ENCODE measurements around the gene C8B. TPM values are rescaled to one million over a fixed set of nuclear protein-coding genes. Genes with fewer than 3 reads are reported as not detected.

The C8B gene
- total RNA-seq, 1 donor from 2014 or later: not detected

- H3K9me3 ChIP-seq: no peaks in the 10 kb centered on the region
- H3K27me3 ChIP-seq: no peaks in the 10 kb centered on the region
- H3K4me3 ChIP-seq: no peak overlapping the region
- TF ChIP-seq CTCF (IDR thresholded peaks at IDR 0.05): no peak
- no peak overlapping the region for H3K27ac ChIP-seq
- no peaks in the 10 kb centered on the region for H3K4me1 ChIP-seq
- intact Hi-C loops (cut with DNase I): no loop called here
- H3K36me3 ChIP-seq: no peaks in the 10 kb centered on the region
- DNase-seq (ENCODE audit: extremely low spot score in 2 of 2): no peak
Measured at GRCh38 chr1:57007948-57008347, 42.1 kb upstream of the C8B start.

GRCh38 chr1:57007472-57007871 lies 41.7 kb upstream of the C8B start:
- Histone ChIP-seq H3K36me3 (no peaks in the 10 kb centered on the region), H3K9me3 (no peaks in the 10 kb centered on the region), H3K4me3 (no peak overlapping the region), H3K27me3 (no peaks in the 10 kb centered on the region), H3K27ac (no peak overlapping the region), H3K4me1 (no peaks in the 10 kb centered on the region)
- no peak for DNase-seq (ENCODE audit: extremely low spot score in 2 of 2)
- intact Hi-C loops (cut with DNase I): no loop called here
- no peak for TF ChIP-seq POLR2A (IDR thresholded peaks at IDR 0.05)

GRCh38 chr1:57003398-57004139 lies 37.8 kb upstream of the C8B start:
- H3K36me3 ChIP-seq: no peaks in the 10 kb centered on the region
- no peak overlapping the region for H3K27ac ChIP-seq
- H3K9me3 ChIP-seq: no peaks in the 10 kb centered on the region
- no peak for TF ChIP-seq POLR2A (IDR thresholded peaks at IDR 0.05)
- no peak for TF ChIP-seq POLR2AphosphoS5 (IDR thresholded peaks at IDR 0.05; ENCODE audit: insufficient read depth in 1 of 2, low read depth in 1 of 2)
- no peak for TF ChIP-seq CTCF (IDR thresholded peaks at IDR 0.05)
- no peaks in the 10 kb centered on the region for H3K4me1 ChIP-seq
- H3K4me3 ChIP-seq: no peak overlapping the region
- H3K27me3 ChIP-seq: no peaks in the 10 kb centered on the region
- no peak for DNase-seq (ENCODE audit: extremely low spot score in 2 of 2)
- intact Hi-C loops (cut with DNase I): no loop called here

GRCh38 chr1:56995414-56996100 lies 29.7 kb upstream of the C8B start:
- H3K4me3 ChIP-seq: no peak overlapping the region
- intact Hi-C loops (cut with DNase I): no loop called here
- no peak for TF ChIP-seq POLR2A (IDR thresholded peaks at IDR 0.05)
- TF ChIP-seq CTCF (IDR thresholded peaks at IDR 0.05): no peak
- no peak for TF ChIP-seq POLR2AphosphoS5 (IDR thresholded peaks at IDR 0.05; ENCODE audit: insufficient read depth in 1 of 2, low read depth in 1 of 2)
- no peaks in the 10 kb centered on the region for H3K9me3 ChIP-seq
- H3K4me1 ChIP-seq: no peaks in the 10 kb centered on the region
- no peaks in the 10 kb centered on the region for H3K36me3 ChIP-seq
- DNase-seq (ENCODE audit: extremely low spot score in 2 of 2): no peak
- H3K27me3 ChIP-seq: no peaks in the 10 kb centered on the region
- H3K27ac ChIP-seq: no peak overlapping the region

- Histone ChIP-seq H3K36me3 (no peaks in the 10 kb centered on the region), H3K4me1 (no peaks in the 10 kb centered on the region), H3K4me3 (no peak overlapping the region), H3K27me3 (no peaks in the 10 kb centered on the region), H3K27ac (no peak overlapping the region), H3K9me3 (no peaks in the 10 kb centered on the region)
- no peak for DNase-seq (ENCODE audit: extremely low spot score in 2 of 2)
- intact Hi-C loops (cut with DNase I): no loop called here
- TF ChIP-seq POLR2AphosphoS5 (IDR thresholded peaks at IDR 0.05; ENCODE audit: insufficient read depth in 1 of 2, low read depth in 1 of 2) (no peak), CTCF (IDR thresholded peaks at IDR 0.05) (no peak), POLR2A (IDR thresholded peaks at IDR 0.05) (no peak)
Measured at GRCh38 chr1:56993475-56993874, 27.7 kb upstream of the C8B start.
